Measurements from ENCODE around the gene CIRBP. TPM values are rescaled to one million over a fixed set of nuclear protein-coding genes. Genes with fewer than 3 reads are reported as not detected.

Gene CIRBP
- total and polyA plus RNA-seq, 2 of the 13 experiments (the other 11 are each of a cell fraction or from before 2014, with no cell fraction given), result 133 to 140 TPM

DNA sequence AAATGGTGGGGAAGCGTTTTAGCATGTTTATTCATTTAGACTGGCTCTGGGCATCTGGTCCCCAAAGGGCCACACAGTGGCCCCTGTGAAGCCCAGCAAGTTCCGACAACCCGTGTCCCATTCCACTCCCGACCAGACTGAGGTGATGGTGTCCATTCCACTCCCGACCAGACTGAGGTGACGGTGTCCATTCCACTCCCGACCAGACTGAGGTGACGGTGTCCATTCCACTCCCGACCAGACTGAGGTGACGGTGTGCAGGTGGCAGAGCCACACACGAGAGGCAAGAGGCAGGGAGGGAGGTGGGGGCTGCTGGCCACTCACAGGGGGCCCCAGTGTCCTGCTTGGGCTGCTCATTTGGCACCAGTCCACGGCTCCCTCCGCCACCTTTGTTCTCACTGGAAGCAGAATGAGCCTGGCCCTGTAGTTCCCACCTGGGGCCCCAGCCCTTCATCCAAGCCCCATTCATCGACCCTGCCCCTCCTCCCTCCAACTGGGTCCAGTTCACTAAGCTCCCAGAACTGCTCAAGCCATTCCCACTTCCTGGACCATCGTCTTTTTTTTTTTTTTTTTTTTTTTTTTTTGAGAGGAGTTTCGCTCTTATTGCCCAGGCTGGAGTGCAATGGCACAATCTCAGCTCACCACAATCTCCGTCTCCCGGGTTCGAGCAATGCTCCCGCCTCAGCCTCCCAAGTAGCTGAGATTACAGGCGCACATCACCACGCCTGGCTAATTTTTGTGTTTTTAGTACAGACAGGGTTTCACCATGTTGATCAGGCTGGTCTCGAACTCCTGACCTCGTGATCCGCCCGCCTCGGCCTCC is 22.7 kb upstream of the CIRBP start (continued):
- TF ChIP-seq, protein P1, sequence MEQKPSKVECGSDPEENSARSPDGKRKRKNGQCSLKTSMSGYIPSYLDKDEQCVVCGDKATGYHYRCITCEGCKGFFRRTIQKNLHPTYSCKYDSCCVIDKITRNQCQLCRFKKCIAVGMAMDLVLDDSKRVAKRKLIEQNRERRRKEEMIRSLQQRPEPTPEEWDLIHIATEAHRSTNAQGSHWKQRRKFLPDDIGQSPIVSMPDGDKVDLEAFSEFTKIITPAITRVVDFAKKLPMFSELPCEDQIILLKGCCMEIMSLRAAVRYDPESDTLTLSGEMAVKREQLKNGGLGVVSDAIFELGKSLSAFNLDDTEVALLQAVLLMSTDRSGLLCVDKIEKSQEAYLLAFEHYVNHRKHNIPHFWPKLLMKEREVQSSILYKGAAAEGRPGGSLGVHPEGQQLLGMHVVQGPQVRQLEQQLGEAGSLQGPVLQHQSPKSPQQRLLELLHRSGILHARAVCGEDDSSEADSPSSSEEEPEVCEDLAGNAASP (CRISPR knock-in tag; IDR thresholded peaks at IDR 0.05; ENCODE audit: borderline replicate concordance), result peak; percentile 59; the same call in 1 of the 2 replicates
- peak; percentile 68; the same call in 1 of the 2 replicates for TF ChIP-seq ZBTB7A (CRISPR knock-in tag; IDR thresholded peaks at IDR 0.05)
- TF ChIP-seq, protein P2, sequence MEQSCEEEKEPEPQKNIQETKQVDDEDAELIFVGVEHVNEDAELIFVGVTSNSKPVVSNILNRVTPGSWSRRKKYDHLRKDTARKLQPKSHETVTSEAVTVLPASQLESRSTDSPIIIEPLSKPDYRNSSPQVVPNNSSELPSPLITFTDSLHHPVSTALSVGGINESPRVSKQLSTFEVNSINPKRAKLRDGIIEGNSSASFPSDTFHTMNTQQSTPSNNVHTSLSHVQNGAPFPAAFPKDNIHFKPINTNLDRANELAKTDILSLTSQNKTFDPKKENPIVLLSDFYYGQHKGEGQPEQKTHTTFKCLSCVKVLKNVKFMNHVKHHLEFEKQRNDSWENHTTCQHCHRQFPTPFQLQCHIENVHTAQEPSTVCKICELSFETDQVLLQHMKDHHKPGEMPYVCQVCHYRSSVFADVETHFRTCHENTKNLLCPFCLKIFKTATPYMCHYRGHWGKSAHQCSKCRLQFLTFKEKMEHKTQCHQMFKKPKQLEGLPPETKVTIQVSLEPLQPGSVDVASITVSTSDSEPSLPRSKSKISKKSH (CRISPR knock-in tag; IDR thresholded peaks at IDR 0.05; ENCODE audit: borderline replicate concordance), result 0 out of 2 replicates have a peak, but pooled peaks have one; percentile 43
- TF ChIP-seq HIVEP1 (CRISPR knock-in tag; IDR thresholded peaks at IDR 0.05), result 0 out of 2 replicates have a peak, but pooled peaks have one; percentile 30
- peak; percentile 54 for TF ChIP-seq POLR2G (IDR thresholded peaks at IDR 0.05; ENCODE audit: low read depth, low read length)
- TF ChIP-seq, protein P3, sequence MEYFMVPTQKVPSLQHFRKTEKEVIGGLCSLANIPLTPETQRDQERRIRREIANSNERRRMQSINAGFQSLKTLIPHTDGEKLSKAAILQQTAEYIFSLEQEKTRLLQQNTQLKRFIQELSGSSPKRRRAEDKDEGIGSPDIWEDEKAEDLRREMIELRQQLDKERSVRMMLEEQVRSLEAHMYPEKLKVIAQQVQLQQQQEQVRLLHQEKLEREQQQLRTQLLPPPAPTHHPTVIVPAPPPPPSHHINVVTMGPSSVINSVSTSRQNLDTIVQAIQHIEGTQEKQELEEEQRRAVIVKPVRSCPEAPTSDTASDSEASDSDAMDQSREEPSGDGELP (IDR thresholded peaks at IDR 0.05; ENCODE audit: borderline replicate concordance, low read depth), result peak; percentile 36; the same call in 1 of the 2 replicates
- 0 out of 2 replicates have a peak, but pooled peaks have one; percentile 24 for TF ChIP-seq NFE2L1 (CRISPR knock-in tag; IDR thresholded peaks at IDR 0.05; ENCODE audit: borderline replicate concordance)
- TF ChIP-seq, protein P4, sequence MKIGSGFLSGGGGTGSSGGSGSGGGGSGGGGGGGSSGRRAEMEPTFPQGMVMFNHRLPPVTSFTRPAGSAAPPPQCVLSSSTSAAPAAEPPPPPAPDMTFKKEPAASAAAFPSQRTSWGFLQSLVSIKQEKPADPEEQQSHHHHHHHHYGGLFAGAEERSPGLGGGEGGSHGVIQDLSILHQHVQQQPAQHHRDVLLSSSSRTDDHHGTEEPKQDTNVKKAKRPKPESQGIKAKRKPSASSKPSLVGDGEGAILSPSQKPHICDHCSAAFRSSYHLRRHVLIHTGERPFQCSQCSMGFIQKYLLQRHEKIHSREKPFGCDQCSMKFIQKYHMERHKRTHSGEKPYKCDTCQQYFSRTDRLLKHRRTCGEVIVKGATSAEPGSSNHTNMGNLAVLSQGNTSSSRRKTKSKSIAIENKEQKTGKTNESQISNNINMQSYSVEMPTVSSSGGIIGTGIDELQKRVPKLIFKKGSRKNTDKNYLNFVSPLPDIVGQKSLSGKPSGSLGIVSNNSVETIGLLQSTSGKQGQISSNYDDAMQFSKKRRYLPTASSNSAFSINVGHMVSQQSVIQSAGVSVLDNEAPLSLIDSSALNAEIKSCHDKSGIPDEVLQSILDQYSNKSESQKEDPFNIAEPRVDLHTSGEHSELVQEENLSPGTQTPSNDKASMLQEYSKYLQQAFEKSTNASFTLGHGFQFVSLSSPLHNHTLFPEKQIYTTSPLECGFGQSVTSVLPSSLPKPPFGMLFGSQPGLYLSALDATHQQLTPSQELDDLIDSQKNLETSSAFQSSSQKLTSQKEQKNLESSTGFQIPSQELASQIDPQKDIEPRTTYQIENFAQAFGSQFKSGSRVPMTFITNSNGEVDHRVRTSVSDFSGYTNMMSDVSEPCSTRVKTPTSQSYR (CRISPR knock-in tag; IDR thresholded peaks at IDR 0.05; ENCODE audit: borderline replicate concordance), result peak; percentile 79; the same call in 1 of the 2 replicates
- TF ChIP-seq SAP130 (CRISPR knock-in tag; IDR thresholded peaks at IDR 0.05; ENCODE audit: low read depth), result peak; percentile 65
- TF ChIP-seq HNF4A (CRISPR knock-in tag; IDR thresholded peaks at IDR 0.05), result peak; percentile 43
- TF ChIP-seq ZSCAN21 (CRISPR knock-in tag; IDR thresholded peaks at IDR 0.05; ENCODE audit: borderline replicate concordance), result 0 out of 2 replicates have a peak, but pooled peaks have one; percentile 19
- TF ChIP-seq, protein P5, sequence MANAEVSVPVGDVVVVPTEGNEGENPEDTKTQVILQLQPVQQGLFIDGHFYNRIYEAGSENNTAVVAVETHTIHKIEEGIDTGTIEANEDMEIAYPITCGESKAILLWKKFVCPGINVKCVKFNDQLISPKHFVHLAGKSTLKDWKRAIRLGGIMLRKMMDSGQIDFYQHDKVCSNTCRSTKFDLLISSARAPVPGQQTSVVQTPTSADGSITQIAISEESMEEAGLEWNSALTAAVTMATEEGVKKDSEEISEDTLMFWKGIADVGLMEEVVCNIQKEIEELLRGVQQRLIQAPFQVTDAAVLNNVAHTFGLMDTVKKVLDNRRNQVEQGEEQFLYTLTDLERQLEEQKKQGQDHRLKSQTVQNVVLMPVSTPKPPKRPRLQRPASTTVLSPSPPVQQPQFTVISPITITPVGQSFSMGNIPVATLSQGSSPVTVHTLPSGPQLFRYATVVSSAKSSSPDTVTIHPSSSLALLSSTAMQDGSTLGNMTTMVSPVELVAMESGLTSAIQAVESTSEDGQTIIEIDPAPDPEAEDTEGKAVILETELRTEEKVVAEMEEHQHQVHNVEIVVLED (CRISPR knock-in tag; IDR thresholded peaks at IDR 0.05; ENCODE audit: borderline replicate concordance), result peak; percentile 19; the same call in 1 of the 2 replicates
- TF ChIP-seq PITX1 (CRISPR knock-in tag; IDR thresholded peaks at IDR 0.05), result peak; percentile 57
- TF ChIP-seq HDAC2 (CRISPR knock-in tag; IDR thresholded peaks at IDR 0.05), result peak; percentile 50; the same call in 1 of the 2 replicates
- TF ChIP-seq, protein P6, sequence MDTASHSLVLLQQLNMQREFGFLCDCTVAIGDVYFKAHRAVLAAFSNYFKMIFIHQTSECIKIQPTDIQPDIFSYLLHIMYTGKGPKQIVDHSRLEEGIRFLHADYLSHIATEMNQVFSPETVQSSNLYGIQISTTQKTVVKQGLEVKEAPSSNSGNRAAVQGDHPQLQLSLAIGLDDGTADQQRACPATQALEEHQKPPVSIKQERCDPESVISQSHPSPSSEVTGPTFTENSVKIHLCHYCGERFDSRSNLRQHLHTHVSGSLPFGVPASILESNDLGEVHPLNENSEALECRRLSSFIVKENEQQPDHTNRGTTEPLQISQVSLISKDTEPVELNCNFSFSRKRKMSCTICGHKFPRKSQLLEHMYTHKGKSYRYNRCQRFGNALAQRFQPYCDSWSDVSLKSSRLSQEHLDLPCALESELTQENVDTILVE (CRISPR knock-in tag; IDR thresholded peaks at IDR 0.05), result peak; percentile 57; the same call in 1 of the 2 replicates
- peak; percentile 67 for TF ChIP-seq ESRRA (CRISPR knock-in tag; IDR thresholded peaks at IDR 0.05; ENCODE audit: low read depth)
- 0 out of 2 replicates have a peak, but pooled peaks have one; percentile 27 for TF ChIP-seq TOPORS (CRISPR knock-in tag; IDR thresholded peaks at IDR 0.05)
- peak; percentile 82 for TF ChIP-seq PPARG (CRISPR knock-in tag; conservative IDR thresholded peaks at IDR 0.05)

All from HepG2 (cell line).